Skeletal muscle tissue (tissue), 4 donors: ENCODE data around the gene PRR36. TPM values are rescaled to one million over a fixed set of nuclear protein-coding genes. Genes with fewer than 3 reads are reported as not detected.
"Not testable (repeated sequence)": the region's sequence is repeated elsewhere in the genome, so short reads cannot be mapped to it uniquely, and the experiment has no call there.

ENCODE experiments used
- H3K27ac ChIP-seq: one replicate; pipeline ENCODE4 v1.7.0; 2013; ENCODE audit warnings: mild to moderate bottlenecking, low read depth, low read length, inconsistent platforms
- H3K27me3 ChIP-seq, 3 donors: one replicate each; pipeline ENCODE4 v1.7.0; 2013; ENCODE audit warnings: low read length in 3 of 3; ENCODE audit not compliant: control insufficient read depth in 3 of 3, insufficient read depth in 3 of 3
- H3K36me3 ChIP-seq, 3 donors: one replicate each; pipeline ENCODE4 v1.7.0; 2013; ENCODE audit warnings: low read length in 3 of 3; ENCODE audit not compliant: control insufficient read depth in 3 of 3, insufficient read depth in 3 of 3
- H3K4me1 ChIP-seq, 3 donors: one replicate each; pipeline ENCODE4 v1.7.0; 2013; ENCODE audit warnings: low read length in 3 of 3, mild to moderate bottlenecking in 3 of 3; ENCODE audit not compliant: control insufficient read depth in 3 of 3, insufficient read depth in 3 of 3
- H3K4me3 ChIP-seq, 3 donors: one replicate each; pipeline ENCODE4 v1.7.0; 2013; ENCODE audit warnings: low read length in 3 of 3
- H3K9ac ChIP-seq, 3 donors: one replicate each; pipeline ENCODE4 v1.7.0; 2013; ENCODE audit warnings: low read length in 3 of 3, mild to moderate bottlenecking in 3 of 3, moderate library complexity in 2 of 3, low read depth in 1 of 3
- H3K9me3 ChIP-seq, 3 donors: one replicate each; pipeline ENCODE4 v1.7.0; 2013; ENCODE audit warnings: low read length in 3 of 3; ENCODE audit not compliant: control insufficient read depth in 3 of 3
- total RNA-seq: library from RNA; depleted of rRNA; stranded (reverse); fragments of >200 nt; gene quantifications from one replicate; pipeline ENCODE4 v1.2.3, GENCODE V29; 2014
- donor health status: Osteomylitis.

The PRR36 gene
- total RNA-seq, 1 donor from 2014 or later: not detected

- H3K36me3 ChIP-seq: no peaks in the 10 kb centered on the region
- H3K4me1 ChIP-seq: peaks cover 2 to 13% (median 3%) of the 10 kb centered on the region in 3 donors
- no peak overlapping the region for H3K4me3 ChIP-seq
- no peak overlapping the region for H3K27ac ChIP-seq
- peak overlapping the region in 1 of 3 donors; percentile 8 for H3K9ac ChIP-seq
- H3K27me3 ChIP-seq: peaks cover 24 to 66% (median 43%) of the 10 kb centered on the region in 3 donors
- H3K9me3 ChIP-seq: no peaks in the 10 kb centered on the region
Measured at GRCh38 chr19:7860714-7861618, 13.2 kb downstream of the PRR36 start.

GRCh38 chr19:7859831-7860713 is 14.1 kb downstream of the PRR36 start:
- Histone ChIP-seq H3K27ac (no peak overlapping the region), H3K36me3 (no peaks in the 10 kb centered on the region)

GRCh38 chr19:7859087-7859486 is 15.1 kb downstream of the PRR36 start:
- H3K27me3 ChIP-seq: peaks cover 18 to 58% (median 36%) of the 10 kb centered on the region in 3 donors
- H3K4me3 ChIP-seq, H3K27ac ChIP-seq, H3K36me3 ChIP-seq, H3K9ac ChIP-seq, H3K9me3 ChIP-seq: not testable (repeated sequence)
- H3K4me1 ChIP-seq: peaks cover 2 to 13% (median 3%) of the 10 kb centered on the region in 3 donors

More at GRCh38 chr19:7859831-7860713, 14.1 kb downstream of the PRR36 start:
- Histone ChIP-seq H3K27me3 (peaks cover 23 to 62% (median 40%) of the 10 kb centered on the region in 3 donors), H3K4me1 (peaks cover 2 to 13% (median 3%) of the 10 kb centered on the region in 3 donors), H3K4me3 (no peak overlapping the region), H3K9ac (no peak overlapping the region), H3K9me3 (no peaks in the 10 kb centered on the region)

- no peak overlapping the region for H3K9ac ChIP-seq
- no peak overlapping the region for H3K27ac ChIP-seq
- H3K36me3 ChIP-seq: no peaks in the 10 kb centered on the region
- H3K27me3 ChIP-seq: peaks cover 18 to 59% (median 36%) of the 10 kb centered on the region in 3 donors
- H3K4me3 ChIP-seq: no peak overlapping the region
- H3K4me1 ChIP-seq: peaks cover 2 to 13% (median 3%) of the 10 kb centered on the region in 3 donors
- no peaks in the 10 kb centered on the region for H3K9me3 ChIP-seq
Measured at GRCh38 chr19:7858109-7858770, 15.9 kb downstream of the PRR36 start.

- Histone ChIP-seq H3K4me1 (peaks cover 2 to 13% (median 3%) of the 10 kb centered on the region in 3 donors), H3K9me3 (no peaks in the 10 kb centered on the region), H3K9ac (no peak overlapping the region), H3K27ac (no peak overlapping the region), H3K4me3 (no peak overlapping the region), H3K36me3 (no peaks in the 10 kb centered on the region), H3K27me3 (peaks cover 18 to 59% (median 36%) of the 10 kb centered on the region in 3 donors)
Measured at GRCh38 chr19:7857727-7858108, 16.5 kb downstream of the PRR36 start.

- H3K27me3 ChIP-seq: peaks cover 14 to 56% (median 33%) of the 10 kb centered on the region in 3 donors
- no peak overlapping the region for H3K27ac ChIP-seq
- no peak overlapping the region for H3K9ac ChIP-seq
- no peak overlapping the region for H3K4me3 ChIP-seq
- no peaks in the 10 kb centered on the region for H3K36me3 ChIP-seq
- H3K4me1 ChIP-seq: peaks cover under 1 to 10% (median 2%) of the 10 kb centered on the region in 3 donors
- no peaks in the 10 kb centered on the region for H3K9me3 ChIP-seq
Measured at GRCh38 chr19:7856679-7857663, 17.2 kb downstream of the PRR36 start.

- peaks cover 0 to 2% (median 0%) of the 10 kb centered on the region in 3 donors for H3K4me1 ChIP-seq
- no peaks in the 10 kb centered on the region for H3K36me3 ChIP-seq
- H3K27ac ChIP-seq: no peak overlapping the region
- H3K27me3 ChIP-seq: peaks cover 7 to 48% (median 26%) of the 10 kb centered on the region in 3 donors
- no peaks in the 10 kb centered on the region for H3K9me3 ChIP-seq
- no peak overlapping the region for H3K9ac ChIP-seq
- no peak overlapping the region for H3K4me3 ChIP-seq
Measured at GRCh38 chr19:7856109-7856591, 18.0 kb downstream of the PRR36 start.

- peaks cover 0 to 4% (median 2%) of the 10 kb centered on the region in 3 donors for H3K4me1 ChIP-seq
- no peak overlapping the region for H3K27ac ChIP-seq
- no peaks in the 10 kb centered on the region for H3K9me3 ChIP-seq
- no peak overlapping the region for H3K4me3 ChIP-seq
- H3K9ac ChIP-seq: no peak overlapping the region
- no peaks in the 10 kb centered on the region for H3K36me3 ChIP-seq
- H3K27me3 ChIP-seq: peaks cover 4 to 42% (median 20%) of the 10 kb centered on the region in 3 donors
Measured at GRCh38 chr19:7855426-7856108, 18.6 kb downstream of the PRR36 start.
